ENCODE data around the gene NUP98. TPM values are rescaled to one million over a fixed set of nuclear protein-coding genes. Genes with fewer than 3 reads are reported as not detected.
A peak's percentile ranks its signal among the peaks of the same experiment; 100 is the strongest.
"Not testable (repeated sequence)": the region's sequence is repeated elsewhere in the genome, so short reads cannot be mapped to it uniquely, and the experiment has no call there.

The NUP98 gene
- total RNA-seq, 2 donors from 2014 or later, result 38.0 to 59.7 TPM

- ATAC-seq, DNase-seq: not testable (repeated sequence)
- intact Hi-C loops (cut with DNase I), result loop anchor here in 1 of 2 donors (10.0 kb wide), 1 partner anchor 62 kb away; no protein-coding TSS in a partner anchor
These were observed 30.5 kb downstream of the NUP98 start for GRCh38 chr11:3766836-3767235.

GRCh38 chr11:3764266-3764665 lies 33.1 kb downstream of the NUP98 start:
- intact Hi-C loops (cut with DNase I), result loop anchor here in 1 of 2 donors (10.0 kb wide), 1 partner anchor 59 kb away; no protein-coding TSS in a partner anchor
- no peak for DNase-seq
- no peak for ATAC-seq

- ATAC-seq, result no peak
- intact Hi-C loops (cut with DNase I), result no loop called here
- no peak for DNase-seq
These were observed 42.2 kb downstream of the NUP98 start for GRCh38 chr11:3755151-3755550.

GRCh38 chr11:3753110-3753509 lies 44.2 kb downstream of the NUP98 start:
- ATAC-seq (no peak), DNase-seq (no peak)
- intact Hi-C loops (cut with DNase I), result no loop called here

- intact Hi-C loops (cut with DNase I), result no loop called here
- ATAC-seq, result peak in 1 of 2 donors; percentile 66
- no peak for DNase-seq
These were observed 49.6 kb downstream of the NUP98 start for GRCh38 chr11:3747704-3748103.

- intact Hi-C loops (cut with DNase I), result no loop called here
- ATAC-seq, result no peak
- no peak for DNase-seq
These were observed 52.2 kb downstream of the NUP98 start for GRCh38 chr11:3745161-3745560.

- intact Hi-C loops (cut with DNase I), result no loop called here
- no peak for ATAC-seq
- no peak for DNase-seq
These were observed 58.6 kb downstream of the NUP98 start for GRCh38 chr11:3738723-3739122.

GRCh38 chr11:3738241-3738640 lies 59.1 kb downstream of the NUP98 start:
- ATAC-seq (peak in 1 of 2 donors; percentile 38), DNase-seq (no peak)
- intact Hi-C loops (cut with DNase I), result no loop called here

- no peak for ATAC-seq
- intact Hi-C loops (cut with DNase I), result no loop called here
- DNase-seq, result no peak
These were observed 59.9 kb downstream of the NUP98 start for GRCh38 chr11:3737386-3737933.

GRCh38 chr11:3736816-3737215 lies 60.5 kb downstream of the NUP98 start:
- no peak for ATAC-seq
- no peak for DNase-seq
- intact Hi-C loops (cut with DNase I), result no loop called here

- ATAC-seq (no peak), DNase-seq (no peak)
- intact Hi-C loops (cut with DNase I), result no loop called here
These were observed 61.5 kb downstream of the NUP98 start for GRCh38 chr11:3735827-3736226.

GRCh38 chr11:3732671-3733436 lies 64.5 kb downstream of the NUP98 start:
- intact Hi-C loops (cut with DNase I), result no loop called here
- ATAC-seq (no peak), DNase-seq (no peak)

- DNase-seq, result no peak
- intact Hi-C loops (cut with DNase I), result loop anchor here in 1 of 2 donors (10.0 kb wide), 1 partner anchor 52 kb away; no protein-coding TSS in a partner anchor
- no peak for ATAC-seq
These were observed 74.2 kb downstream of the NUP98 start for GRCh38 chr11:3723014-3723708.

- no peak for DNase-seq
- intact Hi-C loops (cut with DNase I), result loop anchor here in 1 of 2 donors (10.0 kb wide), 1 partner anchor 53 kb away; no protein-coding TSS in a partner anchor
- ATAC-seq, result no peak
These were observed 75.3 kb downstream of the NUP98 start for GRCh38 chr11:3722100-3722499.

- intact Hi-C loops (cut with DNase I), result loop anchor here in 1 of 2 donors (10.0 kb wide), 1 partner anchor 54 kb away; no protein-coding TSS in a partner anchor
- ATAC-seq, result no peak
- no peak for DNase-seq
These were observed 76.4 kb downstream of the NUP98 start for GRCh38 chr11:3720997-3721396.

- ATAC-seq, result no peak
- intact Hi-C loops (cut with DNase I), result no loop called here
- no peak for DNase-seq
These were observed 85.1 kb downstream of the NUP98 start for GRCh38 chr11:3712274-3712673.

GRCh38 chr11:3710485-3711259 lies 86.7 kb downstream of the NUP98 start:
- DNase-seq, result no peak
- intact Hi-C loops (cut with DNase I), result no loop called here
- no peak for ATAC-seq

- no peak for DNase-seq
- intact Hi-C loops (cut with DNase I), result loop anchor here in 1 of 2 donors (10.0 kb wide), 1 partner anchor 55 kb away; no protein-coding TSS in a partner anchor
- no peak for ATAC-seq
These were observed 87.4 kb downstream of the NUP98 start for GRCh38 chr11:3709977-3710376.

GRCh38 chr11:3707176-3707575 lies 90.2 kb downstream of the NUP98 start:
- no peak for DNase-seq
- intact Hi-C loops (cut with DNase I), result loop anchor here in 1 of 2 donors (10.0 kb wide), 1 partner anchor 58 kb away; no protein-coding TSS in a partner anchor
- ATAC-seq, result no peak
